ENCODE measurements around the gene MAPK14.

DNA sequence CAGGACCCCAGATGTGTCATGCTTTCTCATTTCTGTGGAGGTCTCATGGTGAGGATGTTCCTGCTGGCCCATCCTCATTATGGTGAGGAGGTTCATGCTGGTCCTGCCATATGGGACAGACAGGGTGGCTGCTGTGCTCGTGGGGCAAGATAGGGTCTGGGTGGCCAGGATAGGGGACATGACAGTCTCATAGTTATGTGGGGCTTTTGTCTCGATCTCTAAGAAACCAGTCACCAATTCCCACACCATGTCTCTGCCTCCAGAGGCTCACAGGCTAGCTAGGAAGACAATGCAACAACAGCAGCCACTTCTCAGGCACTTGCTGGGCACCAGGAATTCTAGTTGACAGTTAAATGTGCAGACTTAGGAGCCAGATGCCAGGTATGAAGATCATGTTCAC, 98.5 kb downstream of the MAPK14 start:
- TF ChIP-seq FOXM1 (IDR thresholded peaks at IDR 0.05; ENCODE audit: borderline replicate concordance) (no peak), SUZ12 (IDR thresholded peaks at IDR 0.05) (no peak), CTBP1 (IDR thresholded peaks at IDR 0.05; ENCODE audit: borderline replicate concordance) (no peak), L3MBTL2 (conservative IDR thresholded peaks at IDR 0.05) (no peak), BHLHE40 (IDR thresholded peaks at IDR 0.05; ENCODE audit: borderline replicate concordance) (no peak)
